ENCODE results near the gene B4GALNT1.
"Not testable (repeated sequence)": the region's sequence is repeated elsewhere in the genome, so short reads cannot be mapped to it uniquely, and the experiment has no call there.

The B4GALNT1 gene

DNA sequence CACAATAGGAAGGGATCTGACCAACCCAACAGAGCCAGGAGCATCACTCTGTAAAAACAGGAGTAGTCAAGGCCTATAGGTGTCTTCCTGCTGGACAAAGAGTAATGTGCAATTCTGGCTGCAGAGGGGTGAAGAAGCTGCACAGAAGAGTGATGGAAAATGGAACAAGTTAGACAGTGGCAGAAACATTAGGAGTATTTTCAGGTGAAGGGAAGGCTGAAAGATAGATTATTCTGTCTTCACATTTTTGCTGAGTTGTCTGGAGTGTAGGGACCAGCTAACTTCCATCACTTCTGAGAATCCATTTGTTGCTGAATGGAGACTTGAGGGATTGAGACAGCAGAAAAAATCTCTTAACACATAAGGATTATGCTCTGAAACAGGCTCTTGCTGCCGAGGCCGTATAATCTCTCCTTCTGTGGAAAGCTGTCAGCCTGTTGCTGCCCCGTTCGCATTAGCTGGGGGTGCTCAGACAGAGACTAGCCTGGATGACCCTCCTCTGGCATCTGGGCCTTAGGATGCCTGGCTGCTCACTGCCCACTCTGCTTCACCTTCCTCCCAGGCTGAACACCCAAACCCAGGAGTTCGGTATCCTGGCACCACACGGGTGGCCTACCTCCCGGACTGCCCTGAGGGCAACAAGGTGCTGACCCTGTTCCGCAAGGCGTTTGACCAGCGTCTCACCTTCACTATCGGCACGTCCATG lies 24.9 kb downstream of the B4GALNT1 start:
- DNase-seq (ENCODE audit: low spot score): no peak

- no peak for DNase-seq (ENCODE audit: low spot score)
Observed at GRCh38 chr12:57606821-57607220, 26.2 kb downstream of the B4GALNT1 start.

GRCh38 chr12:57606399-57606798 lies 26.6 kb downstream of the B4GALNT1 start:
- DNase-seq (ENCODE audit: low spot score): no peak

DNA sequence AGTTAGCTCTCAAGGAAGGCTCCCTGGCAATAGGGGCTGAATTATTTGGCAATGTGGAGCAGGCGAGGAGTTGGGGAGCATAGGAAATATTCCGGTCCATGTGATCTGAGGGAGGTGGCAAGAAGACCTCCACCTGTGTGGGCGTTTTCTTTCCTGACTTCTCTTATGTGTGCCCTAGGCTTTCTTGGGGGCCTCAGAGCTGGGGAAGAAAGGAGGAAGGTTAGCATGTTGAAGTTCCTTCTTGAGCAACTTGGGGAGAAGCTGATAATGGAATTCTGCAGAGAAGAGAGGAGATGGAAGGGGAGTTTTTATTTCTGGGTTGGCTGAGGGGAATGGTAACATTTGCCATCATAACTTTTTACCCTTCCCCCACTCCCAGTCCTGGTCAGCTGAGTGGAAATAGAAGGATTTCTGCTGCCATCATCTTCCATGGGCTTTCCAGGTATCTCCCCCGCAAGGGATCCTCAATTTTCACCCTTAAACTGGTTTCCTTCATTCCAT lies 27.1 kb downstream of the B4GALNT1 start:
- DNase-seq (ENCODE audit: low spot score): no peak

DNA sequence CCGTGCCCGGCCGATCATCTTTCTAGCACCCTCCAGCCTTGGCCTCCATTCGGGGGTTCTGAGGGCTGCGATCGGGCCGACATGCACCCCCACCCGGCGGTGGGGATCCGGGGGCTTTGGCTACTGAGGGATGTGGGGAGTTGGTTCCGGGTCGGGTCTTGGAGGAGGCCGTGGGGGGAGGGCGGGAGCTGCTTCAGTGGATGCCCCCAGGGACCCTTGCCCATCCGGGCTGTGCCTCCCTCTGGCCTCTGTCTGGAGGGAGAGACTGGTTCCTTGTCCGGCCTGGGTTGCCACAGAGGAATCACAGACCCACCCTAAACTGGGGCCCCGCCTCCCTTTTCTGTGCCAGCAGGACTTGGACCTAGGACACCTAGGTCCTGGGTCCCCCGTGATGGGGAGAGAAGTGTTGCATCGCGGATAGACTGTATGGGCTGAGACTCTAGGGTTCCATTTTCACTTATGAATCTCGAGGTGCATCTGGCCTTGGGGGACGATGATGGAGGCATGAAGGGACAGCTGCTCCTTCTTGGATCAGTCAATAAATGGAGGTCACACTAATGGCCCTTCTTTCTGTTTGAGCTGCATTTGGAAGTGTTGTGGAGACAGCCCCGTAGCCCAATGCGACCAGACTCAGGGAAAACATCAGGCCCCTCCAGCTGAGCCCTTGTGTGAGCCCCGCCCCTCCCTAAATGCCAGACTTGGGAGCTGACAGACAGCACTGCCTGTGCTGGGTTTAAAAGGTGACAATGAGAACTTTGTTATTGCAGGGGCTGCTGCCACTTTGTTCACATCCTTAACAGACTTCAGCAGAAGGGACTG lies 27.8 kb downstream of the B4GALNT1 start:
- DNase-seq (ENCODE audit: low spot score): no peak

- peak; percentile 84 for DNase-seq (ENCODE audit: low spot score)
Observed at GRCh38 chr12:57604454-57604991, 28.5 kb downstream of the B4GALNT1 start, which contains the start of gene DTX3. DTX3 (plus strand) TSS chr12:57604824; CDS start chr12:57606518, 1,694 bp downstream.

DNA sequence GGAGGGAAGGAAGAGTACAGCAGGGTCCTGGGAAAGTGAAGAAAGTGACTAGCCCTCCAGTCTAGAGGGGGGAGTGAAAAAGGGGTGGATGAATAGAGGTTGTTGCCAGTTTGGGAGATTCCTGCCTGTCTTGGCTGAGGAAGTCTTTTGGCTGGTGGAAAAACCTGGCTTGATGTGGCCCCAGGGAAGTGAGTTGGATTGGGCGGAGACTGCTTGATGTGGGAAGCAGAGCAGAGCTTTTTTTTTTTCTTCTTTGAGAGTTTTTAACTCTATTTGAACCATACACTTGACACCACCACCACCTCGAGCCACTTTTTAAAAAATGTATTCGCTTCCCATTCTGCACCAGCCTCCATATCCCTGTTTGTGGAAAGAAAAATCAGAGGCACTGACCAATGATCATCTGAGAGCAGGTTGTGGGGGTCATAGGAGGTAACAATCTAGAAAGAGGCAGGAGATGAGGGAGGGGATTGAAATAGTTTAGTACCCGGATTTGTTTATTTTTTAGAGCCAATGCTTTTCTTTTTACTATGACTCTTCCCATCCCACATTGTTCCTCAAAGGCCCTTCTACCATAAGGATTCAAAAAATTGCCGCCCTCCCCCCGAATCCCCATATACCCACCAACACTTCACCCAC lies 29.1 kb downstream of the B4GALNT1 start:
- no peak for DNase-seq (ENCODE audit: low spot score)

- no peak for DNase-seq (ENCODE audit: low spot score)
Observed at GRCh38 chr12:57603324-57603723, 29.7 kb downstream of the B4GALNT1 start.

- no peak for DNase-seq (ENCODE audit: low spot score)
Observed at GRCh38 chr12:57602544-57602943, 30.5 kb downstream of the B4GALNT1 start.

- DNase-seq (ENCODE audit: low spot score): no peak
Observed at GRCh38 chr12:57600395-57600794, 32.6 kb downstream of the B4GALNT1 start.

GRCh38 chr12:57593187-57593586 lies 39.8 kb downstream of the B4GALNT1 start:
- no peak for DNase-seq (ENCODE audit: low spot score)

GRCh38 chr12:57592551-57593165 lies 40.3 kb downstream of the B4GALNT1 start:
- DNase-seq (ENCODE audit: low spot score): no peak

- no peak for DNase-seq (ENCODE audit: low spot score)
Observed at GRCh38 chr12:57591782-57592325, 41.1 kb downstream of the B4GALNT1 start.

DNA sequence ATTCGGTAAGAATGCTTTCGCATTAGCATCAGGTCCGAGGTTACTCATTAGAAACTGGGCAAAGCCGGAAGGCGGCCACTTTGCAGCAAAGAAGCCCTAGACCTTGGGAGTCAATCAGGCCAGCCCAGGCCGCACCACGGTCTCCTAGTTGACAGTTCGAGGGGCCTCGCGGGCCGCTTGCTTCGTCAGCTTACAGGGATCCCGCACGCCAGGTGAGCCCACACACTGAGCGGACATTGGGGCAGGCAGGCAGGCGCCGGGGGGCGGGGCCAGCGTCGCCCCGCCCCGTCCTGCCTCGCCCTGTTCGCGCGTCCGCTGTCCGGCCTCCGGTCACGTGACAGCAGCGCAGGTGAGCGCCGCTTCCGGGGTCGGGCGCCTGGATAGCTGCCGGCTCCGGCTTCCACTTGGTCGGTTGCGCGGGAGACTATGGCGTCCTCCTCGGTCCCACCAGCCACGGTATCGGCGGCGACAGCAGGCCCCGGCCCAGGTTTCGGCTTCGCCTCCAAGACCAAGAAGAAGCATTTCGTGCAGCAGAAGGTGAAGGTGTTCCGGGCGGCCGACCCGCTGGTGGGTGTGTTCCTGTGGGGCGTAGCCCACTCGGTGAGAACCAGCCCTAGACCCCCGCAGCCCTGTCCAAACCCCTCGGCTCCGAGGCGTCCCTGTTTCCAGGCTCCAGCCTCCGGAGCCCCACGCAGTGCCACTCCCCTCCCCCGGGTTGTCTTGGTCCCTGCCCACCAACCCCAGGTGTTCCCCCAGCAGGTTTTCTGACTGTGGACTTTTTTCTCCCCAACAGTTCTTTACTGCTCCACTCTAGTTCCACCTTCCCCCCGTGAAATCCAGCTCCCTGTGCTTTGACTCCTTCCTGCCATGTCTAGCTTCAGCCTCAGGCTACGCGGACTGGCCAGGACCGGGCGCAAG lies 41.9 kb downstream of the B4GALNT1 start, which contains the start of gene PIP4K2C:
TSS of gene PIP4K2C (plus strand) at position 329 of the 918 bp plus-strand sequence. CDS start at position 427, 98 bp downstream.
- DNase-seq (ENCODE audit: low spot score): peak; percentile 93

- no peak for DNase-seq (ENCODE audit: low spot score)
Observed at GRCh38 chr12:57590479-57590863, 42.5 kb downstream of the B4GALNT1 start.

DNA sequence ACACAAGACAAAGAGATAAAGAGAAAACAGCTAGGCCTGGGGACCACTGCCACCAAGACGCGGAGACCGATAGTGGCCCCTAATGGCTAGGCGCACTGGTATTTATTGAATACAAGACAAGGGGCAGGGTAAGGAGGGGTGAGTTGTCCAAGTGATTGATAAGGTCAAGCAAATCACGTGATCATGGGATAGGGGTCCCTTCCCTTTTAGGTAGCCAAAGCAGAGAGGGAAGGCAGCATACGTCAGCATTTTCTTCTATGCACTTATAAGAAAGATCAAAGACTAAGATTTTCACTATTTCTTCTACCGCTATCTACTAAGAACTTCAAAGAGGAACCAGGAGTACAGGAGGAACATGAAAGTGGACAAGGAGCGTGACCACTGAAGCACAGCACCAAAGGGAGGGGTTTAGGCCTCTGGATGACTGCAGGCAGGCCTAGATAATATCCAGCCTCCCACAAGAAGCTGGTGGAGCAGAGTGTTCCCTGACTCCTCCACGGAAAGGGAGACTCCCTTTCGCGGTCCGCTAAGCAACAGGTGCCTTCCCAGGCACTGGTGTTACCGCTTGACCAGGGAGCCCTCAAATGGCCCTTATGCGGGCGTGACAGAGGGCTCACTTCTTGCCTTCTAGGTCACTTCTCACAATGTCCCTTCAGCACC lies 43.9 kb downstream of the B4GALNT1 start:
- DNase-seq (ENCODE audit: low spot score): not testable (repeated sequence)

DNA sequence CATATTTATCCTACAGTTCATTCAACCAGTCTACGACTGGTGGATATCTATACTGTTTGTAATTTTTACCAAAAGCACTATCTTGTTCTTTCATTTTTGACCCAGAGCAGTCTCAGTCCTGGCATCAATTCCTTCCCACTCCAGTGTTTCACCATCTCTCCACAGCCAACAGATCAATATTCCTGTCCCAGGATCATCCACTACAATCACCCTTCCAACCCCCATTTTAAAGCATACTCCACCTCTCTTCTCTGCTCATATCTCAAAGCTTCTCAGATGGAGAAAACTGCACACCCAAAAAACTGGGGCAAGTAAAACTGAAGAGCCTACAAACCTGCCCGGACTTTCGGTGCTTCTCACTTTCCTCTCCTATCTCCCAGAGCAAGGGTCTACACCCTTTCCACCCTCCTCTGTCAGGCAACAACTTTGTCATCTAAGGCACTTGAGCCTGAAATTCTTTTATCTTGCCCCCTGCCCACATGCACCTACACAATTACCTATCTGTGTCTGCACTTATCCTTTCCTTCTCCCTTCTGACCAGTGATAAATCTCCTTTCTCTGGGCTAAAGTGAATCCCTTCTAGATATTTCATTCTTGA lies 46.1 kb downstream of the B4GALNT1 start:
- no peak for DNase-seq (ENCODE audit: low spot score)

DNA sequence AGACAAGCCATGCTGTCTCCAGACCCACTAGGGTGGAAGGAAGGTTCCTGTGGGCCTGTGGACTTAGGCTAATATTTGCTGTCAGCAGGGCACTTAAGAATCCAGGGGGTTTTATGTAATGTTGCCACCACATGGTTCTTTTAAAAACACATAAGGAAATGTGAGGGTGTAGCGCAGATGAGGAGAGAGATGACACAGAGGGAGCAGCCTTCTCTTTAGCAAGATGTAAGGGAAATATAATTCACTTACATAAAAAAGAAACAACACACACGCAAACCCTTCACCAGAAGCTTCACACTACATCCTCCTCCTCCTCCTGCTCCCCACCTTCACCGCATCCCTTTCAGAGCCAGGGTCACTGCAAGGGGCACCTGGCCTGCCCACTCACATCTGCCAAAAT lies 46.9 kb downstream of the B4GALNT1 start:
- no peak for DNase-seq (ENCODE audit: low spot score)

DNA sequence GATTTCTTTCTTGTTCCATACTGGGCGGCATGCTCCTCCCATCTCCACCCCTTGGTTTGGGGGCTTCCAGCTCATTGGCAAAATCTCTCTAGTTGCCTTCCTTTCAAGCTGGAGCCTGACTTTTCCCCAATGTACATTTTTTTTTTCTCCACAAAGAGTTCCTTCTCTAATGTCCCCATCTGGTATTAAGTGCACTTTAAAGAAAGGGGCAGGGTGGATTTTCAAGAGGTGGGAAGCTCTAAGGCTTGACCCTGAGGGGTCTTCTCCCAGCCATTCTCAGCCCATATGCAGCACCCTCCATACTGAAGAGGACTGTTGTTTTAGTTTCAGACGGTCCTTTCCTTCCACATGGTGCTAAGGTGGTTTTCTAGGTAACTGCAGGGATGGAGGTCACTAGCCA lies 47.8 kb downstream of the B4GALNT1 start:
- no peak for DNase-seq (ENCODE audit: low spot score)

Data from ecto neural progenitor cell (in vitro differentiated cells).